Measurements from ENCODE around the gene CTXN2. TPM values are rescaled to one million over a fixed set of nuclear protein-coding genes. Genes with fewer than 3 reads are reported as not detected.
A peak's percentile ranks its signal among the peaks of the same experiment; 100 is the strongest.

Gene CTXN2
- 0.18 TPM for total RNA-seq (ENCODE audit: unreplicated experiment)
- long read RNA-seq = 0 reads

DNA sequence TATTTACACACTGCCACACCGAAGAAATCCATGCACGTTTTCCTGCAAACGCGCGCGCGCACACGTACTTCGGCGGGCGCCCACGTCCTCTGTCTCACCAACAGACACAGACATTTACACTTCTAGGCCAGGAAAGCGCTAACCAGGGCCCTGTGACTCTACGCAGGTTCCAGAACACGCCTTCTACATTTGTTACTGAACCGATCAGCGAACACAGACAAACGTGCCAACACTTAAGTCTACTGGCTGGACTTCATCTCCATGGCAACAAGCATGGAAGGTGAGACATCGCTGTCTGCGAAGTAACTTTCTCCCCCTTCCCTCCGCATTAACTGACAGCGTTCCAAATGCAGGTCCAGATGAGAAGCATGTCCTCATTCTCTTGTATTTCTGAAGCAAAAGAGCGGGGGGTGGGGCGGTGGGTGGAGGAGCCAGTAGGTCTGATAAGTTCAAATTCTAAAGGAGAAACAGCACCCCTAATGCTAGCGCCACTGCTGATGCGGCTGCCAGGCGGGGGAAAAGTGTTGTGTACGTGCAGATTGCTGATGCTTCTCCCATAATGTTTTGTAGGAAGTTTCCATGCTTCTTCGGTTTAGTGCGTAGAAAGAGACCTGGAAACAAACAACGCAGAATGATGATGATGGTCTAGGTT lies at the start of gene CTXN2:
Gene CTXN2 (plus strand): TSS at position 92 of the 652 bp plus-strand sequence. CDS start 9,636 bp downstream, outside the sequence.
- peak; percentile 11 for DNase-seq (ENCODE audit: low spot score)
- TF ChIP-seq, protein P1, sequence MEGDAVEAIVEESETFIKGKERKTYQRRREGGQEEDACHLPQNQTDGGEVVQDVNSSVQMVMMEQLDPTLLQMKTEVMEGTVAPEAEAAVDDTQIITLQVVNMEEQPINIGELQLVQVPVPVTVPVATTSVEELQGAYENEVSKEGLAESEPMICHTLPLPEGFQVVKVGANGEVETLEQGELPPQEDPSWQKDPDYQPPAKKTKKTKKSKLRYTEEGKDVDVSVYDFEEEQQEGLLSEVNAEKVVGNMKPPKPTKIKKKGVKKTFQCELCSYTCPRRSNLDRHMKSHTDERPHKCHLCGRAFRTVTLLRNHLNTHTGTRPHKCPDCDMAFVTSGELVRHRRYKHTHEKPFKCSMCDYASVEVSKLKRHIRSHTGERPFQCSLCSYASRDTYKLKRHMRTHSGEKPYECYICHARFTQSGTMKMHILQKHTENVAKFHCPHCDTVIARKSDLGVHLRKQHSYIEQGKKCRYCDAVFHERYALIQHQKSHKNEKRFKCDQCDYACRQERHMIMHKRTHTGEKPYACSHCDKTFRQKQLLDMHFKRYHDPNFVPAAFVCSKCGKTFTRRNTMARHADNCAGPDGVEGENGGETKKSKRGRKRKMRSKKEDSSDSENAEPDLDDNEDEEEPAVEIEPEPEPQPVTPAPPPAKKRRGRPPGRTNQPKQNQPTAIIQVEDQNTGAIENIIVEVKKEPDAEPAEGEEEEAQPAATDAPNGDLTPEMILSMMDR (IDR thresholded peaks at IDR 0.05; ENCODE audit: unreplicated experiment) = no peak
- Mint-ChIP-seq H3K4me3 (ENCODE audit: unreplicated experiment) (peak within 1 kb of the TSS; percentile 90), H3K4me1 (ENCODE audit: unreplicated experiment) (peaks cover 11% of the 10 kb centered on the region), H3K9me3 (ENCODE audit: unreplicated experiment) (no peaks in the 10 kb centered on the region), H3K36me3 (ENCODE audit: low read depth, unreplicated experiment) (no peaks in the 10 kb centered on the region), H3K27me3 (ENCODE audit: unreplicated experiment) (peaks cover 1% of the 10 kb centered on the region), H3K27ac (ENCODE audit: unreplicated experiment) (no peak within 1 kb of the TSS)

DNA sequence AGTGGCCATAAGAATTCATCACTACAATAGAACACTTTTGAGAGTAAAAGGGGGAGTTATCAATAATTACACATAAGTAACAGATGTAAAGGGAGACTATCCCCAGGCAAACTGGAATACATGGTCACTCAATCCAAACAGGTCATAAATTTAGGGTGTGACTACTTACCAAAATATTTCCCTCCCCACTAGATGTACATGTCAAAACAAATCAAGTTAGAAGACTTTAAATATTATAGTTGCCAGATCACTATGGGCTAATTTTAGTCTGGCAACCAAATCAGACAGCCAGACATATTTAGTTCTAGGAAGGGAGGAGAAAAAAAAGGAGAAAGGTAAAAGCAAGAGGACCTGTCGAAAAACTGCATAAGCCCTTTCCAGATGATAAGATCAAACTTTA lies 47.6 kb upstream of the CTXN2 start:
- no peaks in the 10 kb centered on the region for H3K4me1 Mint-ChIP-seq (ENCODE audit: unreplicated experiment)
- no peaks in the 10 kb centered on the region for H3K9me3 Mint-ChIP-seq (ENCODE audit: unreplicated experiment)
- no peak overlapping the region for H3K4me3 Mint-ChIP-seq (ENCODE audit: unreplicated experiment)
- no peaks in the 10 kb centered on the region for H3K36me3 Mint-ChIP-seq (ENCODE audit: low read depth, unreplicated experiment)
- no peak overlapping the region for H3K27ac Mint-ChIP-seq (ENCODE audit: unreplicated experiment)
- H3K27me3 Mint-ChIP-seq (ENCODE audit: unreplicated experiment) = no peaks in the 10 kb centered on the region
- TF ChIP-seq, protein P1 (IDR thresholded peaks at IDR 0.05; ENCODE audit: unreplicated experiment) = no peak
- no peak for DNase-seq (ENCODE audit: low spot score)

DNA sequence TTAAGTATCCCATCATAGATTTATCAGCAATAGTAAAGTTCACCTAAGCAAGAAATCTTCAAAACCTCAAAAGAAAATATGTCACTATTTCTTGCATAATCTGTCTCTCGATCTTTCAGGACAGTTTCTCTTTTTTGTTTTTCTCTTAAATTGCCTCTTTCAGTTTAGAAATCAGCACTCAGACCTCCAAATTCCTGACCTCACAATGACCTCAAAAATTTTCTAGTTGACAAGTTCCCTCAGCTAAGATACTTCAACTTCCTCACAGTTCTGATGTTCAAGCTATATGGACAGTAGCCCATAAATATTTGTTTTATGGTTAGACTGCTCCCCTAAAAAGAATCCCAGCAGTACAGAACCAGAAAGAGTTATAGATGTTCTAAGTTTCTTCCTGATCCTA lies 46.6 kb upstream of the CTXN2 start:
- H3K36me3 Mint-ChIP-seq (ENCODE audit: low read depth, unreplicated experiment) = no peaks in the 10 kb centered on the region
- TF ChIP-seq, protein P1 (IDR thresholded peaks at IDR 0.05; ENCODE audit: unreplicated experiment) = no peak
- no peak overlapping the region for H3K27ac Mint-ChIP-seq (ENCODE audit: unreplicated experiment)
- H3K4me3 Mint-ChIP-seq (ENCODE audit: unreplicated experiment) = no peak overlapping the region
- no peaks in the 10 kb centered on the region for H3K4me1 Mint-ChIP-seq (ENCODE audit: unreplicated experiment)
- no peak for DNase-seq (ENCODE audit: low spot score)
- H3K9me3 Mint-ChIP-seq (ENCODE audit: unreplicated experiment) = no peaks in the 10 kb centered on the region
- no peaks in the 10 kb centered on the region for H3K27me3 Mint-ChIP-seq (ENCODE audit: unreplicated experiment)

DNA sequence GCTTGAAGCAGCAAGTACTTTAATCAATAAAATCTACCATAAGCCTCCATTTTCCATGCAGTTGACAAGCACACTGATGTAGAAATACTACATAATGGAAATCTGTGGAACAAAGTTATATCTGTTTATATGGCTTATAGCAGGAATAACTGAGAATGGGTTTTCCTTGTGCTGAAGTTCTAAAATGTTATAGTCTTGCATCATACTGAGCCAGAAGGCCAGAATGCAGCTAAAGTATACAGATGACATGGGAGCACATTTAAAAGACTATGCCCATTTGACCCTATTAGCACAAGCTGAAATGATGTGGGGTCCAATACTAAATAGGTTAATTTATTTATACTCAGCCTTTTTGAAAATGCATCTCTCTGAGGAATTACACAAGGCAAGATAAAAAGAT lies 45.5 kb upstream of the CTXN2 start:
- no peaks in the 10 kb centered on the region for H3K9me3 Mint-ChIP-seq (ENCODE audit: unreplicated experiment)
- TF ChIP-seq, protein P1 (IDR thresholded peaks at IDR 0.05; ENCODE audit: unreplicated experiment) = no peak
- H3K27ac Mint-ChIP-seq (ENCODE audit: unreplicated experiment) = no peak overlapping the region
- DNase-seq (ENCODE audit: low spot score) = no peak
- no peaks in the 10 kb centered on the region for H3K4me1 Mint-ChIP-seq (ENCODE audit: unreplicated experiment)
- H3K27me3 Mint-ChIP-seq (ENCODE audit: unreplicated experiment) = no peaks in the 10 kb centered on the region
- H3K4me3 Mint-ChIP-seq (ENCODE audit: unreplicated experiment) = no peak overlapping the region
- H3K36me3 Mint-ChIP-seq (ENCODE audit: low read depth, unreplicated experiment) = no peaks in the 10 kb centered on the region

DNA sequence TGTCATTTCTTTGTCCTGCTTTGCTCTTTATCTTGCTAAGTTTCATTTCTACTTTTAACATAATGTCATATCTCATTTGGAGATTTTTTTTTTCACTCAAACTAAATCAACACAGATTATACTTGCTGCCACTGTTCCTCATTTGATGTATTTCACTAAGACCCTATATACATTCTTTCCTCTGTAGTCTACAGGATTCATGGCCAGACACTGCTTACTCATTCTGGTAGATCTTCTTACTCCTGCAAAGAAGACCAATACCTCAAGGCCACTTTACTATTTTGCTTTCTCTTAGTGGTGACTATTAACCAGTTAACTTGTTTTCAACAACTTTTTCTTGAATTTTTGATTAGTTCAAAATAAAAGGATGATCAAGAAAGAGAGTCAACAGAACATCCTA lies 44.1 kb upstream of the CTXN2 start:
- Mint-ChIP-seq H3K4me1 (ENCODE audit: unreplicated experiment) (no peaks in the 10 kb centered on the region), H3K27ac (ENCODE audit: unreplicated experiment) (no peak overlapping the region)

More for the DNA sequence above, 44.1 kb upstream of the CTXN2 start:
- no peak for DNase-seq (ENCODE audit: low spot score)
- H3K27me3 Mint-ChIP-seq (ENCODE audit: unreplicated experiment) = no peaks in the 10 kb centered on the region
- no peaks in the 10 kb centered on the region for H3K9me3 Mint-ChIP-seq (ENCODE audit: unreplicated experiment)
- H3K4me3 Mint-ChIP-seq (ENCODE audit: unreplicated experiment) = no peak overlapping the region
- TF ChIP-seq, protein P1 (IDR thresholded peaks at IDR 0.05; ENCODE audit: unreplicated experiment) = no peak
- H3K36me3 Mint-ChIP-seq (ENCODE audit: low read depth, unreplicated experiment) = peaks cover 4% of the 10 kb centered on the region
